Hepatocyte (in vitro differentiated cells): ENCODE measurements around the gene SH3GL3. TPM values are rescaled to one million over a fixed set of nuclear protein-coding genes. Genes with fewer than 3 reads are reported as not detected.

Experiments used
- DNase-seq: peaks from one replicate; pipeline ENCODE4 v3.0.0-alpha.2; 2016; ENCODE audit warnings: low spot score
- H2AFZ ChIP-seq: fragments of 200-600 bp; sonication (generic); 2 replicates; pipeline ENCODE4 v1.6.0; 2016; ENCODE audit warnings: antibody characterized with exemption, mild to moderate bottlenecking
- H3K27ac ChIP-seq: fragments of 200-600 bp; sonication (generic); 2 replicates; pipeline ENCODE4 v1.5.1; 2016; ENCODE audit warnings: mild to moderate bottlenecking
- H3K27me3 ChIP-seq: fragments of 200-600 bp; sonication (generic); 2 replicates; pipeline ENCODE4 v1.6.1; 2016
- H3K36me3 ChIP-seq: fragments of 200-600 bp; sonication (generic); replicated peaks from 2 replicates; pipeline ENCODE4 v1.5.1; 2016; ENCODE audit warnings: low read depth; ENCODE audit not compliant: insufficient read depth
- H3K4me1 ChIP-seq: fragments of 200-600 bp; sonication (generic); 2 replicates; pipeline ENCODE4 v1.5.1; 2016; ENCODE audit warnings: mild to moderate bottlenecking, moderate library complexity; ENCODE audit not compliant: insufficient read depth
- H3K4me2 ChIP-seq: fragments of 200-600 bp; sonication (generic); 2 replicates; pipeline ENCODE4 v1.6.0; 2016
- H3K4me3 ChIP-seq: fragments of 200-600 bp; sonication (generic); 2 replicates; pipeline ENCODE4 v1.5.1; 2016; ENCODE audit warnings: mild to moderate bottlenecking
- H3K79me2 ChIP-seq: fragments of 200-600 bp; sonication (generic); 2 replicates; pipeline ENCODE4 v1.6.0; 2017; ENCODE audit warnings: mild to moderate bottlenecking
- H3K9me2 ChIP-seq: fragments of 200-600 bp; sonication (generic); replicated peaks from 2 replicates; pipeline ENCODE4 v1.6.0; 2017; ENCODE audit warnings: mild to moderate bottlenecking; ENCODE audit not compliant: insufficient read depth
- H3K9me3 ChIP-seq: fragments of 200-600 bp; sonication (generic); 2 replicates; pipeline ENCODE4 v1.5.1; 2016; ENCODE audit warnings: low read depth, mild to moderate bottlenecking
- H4K20me1 ChIP-seq: fragments of 200-600 bp; sonication (generic); 2 replicates; pipeline ENCODE4 v1.6.0; 2016; ENCODE audit warnings: mild to moderate bottlenecking; ENCODE audit not compliant: insufficient read depth, poor library complexity, severe bottlenecking
- EZH2 ChIP-seq: fragments of 200-600 bp; sonication (generic); IDR thresholded peaks from 2 replicates; pipeline ENCODE4 v1.6.1; 2016; ENCODE audit warnings: antibody characterized with exemption, mild to moderate bottlenecking, borderline replicate concordance
- EZH2phosphoT487 ChIP-seq: fragments of 200-600 bp; sonication (generic); IDR thresholded peaks from one replicate; pipeline ENCODE4 v1.6.1; 2018; ENCODE audit warnings: antibody characterized with exemption, mild to moderate bottlenecking, low read depth, moderate library complexity; ENCODE audit not compliant: unreplicated experiment, severe bottlenecking
- WGBS: methylation state at CpG from one replicate; pipeline ENCODE4 v1.1.6; 2016; ENCODE audit warnings: low lambda C conversion rate; ENCODE audit errors: missing lambda C conversion rate; 5-methylcytosine and 5-hydroxymethylcytosine counted together
- polyA plus RNA-seq: library from polyadenylated mRNA; unstranded; fragments of >200 nt; fragmentation: Nextera tagmentation; extraction: Ambion mirVana; gene quantifications from 2 replicates; pipeline ENCODE4 v1.2.1, GENCODE V29; 2016
- total RNA-seq: library from RNA; depleted of rRNA; stranded (reverse); fragments of >200 nt; gene quantifications from 2 replicates; pipeline ENCODE4 v1.2.3, GENCODE V29; 2014
- TF ChIP-seq, protein P1 (sequence below): fragments of 200-600 bp; sonication (generic); IDR thresholded peaks from 2 replicates; pipeline ENCODE4 v1.5.1; 2016; ENCODE audit warnings: antibody characterized with exemption, mild to moderate bottlenecking; ENCODE audit not compliant: poor library complexity

Gene SH3GL3
- total and polyA plus RNA-seq, 2 experiments from 2014 or later, result 11.1 to 13.9 TPM

DNA sequence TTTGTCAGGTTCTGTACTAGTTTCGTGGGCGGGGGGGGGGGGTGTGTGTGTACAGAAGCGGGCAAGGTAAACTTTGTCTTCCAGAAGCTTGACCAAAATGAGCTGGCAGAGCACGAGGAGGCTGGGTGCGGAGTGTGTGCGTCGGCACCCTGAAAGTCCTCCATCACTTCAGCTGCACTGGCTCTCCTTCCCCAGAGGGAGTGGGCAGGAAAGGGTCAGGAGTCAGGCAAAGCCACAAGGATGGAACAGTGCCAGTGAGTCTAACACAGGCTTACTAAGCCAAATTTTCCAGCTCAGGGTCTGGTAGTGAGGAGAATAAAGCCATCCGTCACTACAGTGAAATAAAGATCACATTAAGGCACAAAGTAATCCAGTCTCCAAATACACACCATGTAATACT is 11.9 kb upstream of the SH3GL3 start:
- Histone ChIP-seq H3K36me3 (no peaks in the 10 kb centered on the region), H2AFZ (no peak overlapping the region), H3K79me2 (no peaks in the 10 kb centered on the region), H3K9me2 (no peaks in the 10 kb centered on the region), H3K9me3 (no peaks in the 10 kb centered on the region), H3K27ac (no peak overlapping the region), H4K20me1 (no peaks in the 10 kb centered on the region), H3K4me1 (no peaks in the 10 kb centered on the region), H3K4me3 (no peak overlapping the region), H3K4me2 (no peak overlapping the region), H3K27me3 (no peaks in the 10 kb centered on the region)
- TF ChIP-seq, protein P1, sequence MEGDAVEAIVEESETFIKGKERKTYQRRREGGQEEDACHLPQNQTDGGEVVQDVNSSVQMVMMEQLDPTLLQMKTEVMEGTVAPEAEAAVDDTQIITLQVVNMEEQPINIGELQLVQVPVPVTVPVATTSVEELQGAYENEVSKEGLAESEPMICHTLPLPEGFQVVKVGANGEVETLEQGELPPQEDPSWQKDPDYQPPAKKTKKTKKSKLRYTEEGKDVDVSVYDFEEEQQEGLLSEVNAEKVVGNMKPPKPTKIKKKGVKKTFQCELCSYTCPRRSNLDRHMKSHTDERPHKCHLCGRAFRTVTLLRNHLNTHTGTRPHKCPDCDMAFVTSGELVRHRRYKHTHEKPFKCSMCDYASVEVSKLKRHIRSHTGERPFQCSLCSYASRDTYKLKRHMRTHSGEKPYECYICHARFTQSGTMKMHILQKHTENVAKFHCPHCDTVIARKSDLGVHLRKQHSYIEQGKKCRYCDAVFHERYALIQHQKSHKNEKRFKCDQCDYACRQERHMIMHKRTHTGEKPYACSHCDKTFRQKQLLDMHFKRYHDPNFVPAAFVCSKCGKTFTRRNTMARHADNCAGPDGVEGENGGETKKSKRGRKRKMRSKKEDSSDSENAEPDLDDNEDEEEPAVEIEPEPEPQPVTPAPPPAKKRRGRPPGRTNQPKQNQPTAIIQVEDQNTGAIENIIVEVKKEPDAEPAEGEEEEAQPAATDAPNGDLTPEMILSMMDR, result no peak
- no peak for DNase-seq
- WGBS, result 65% methylated on average over 6 of the region's 8 CpGs

DNA sequence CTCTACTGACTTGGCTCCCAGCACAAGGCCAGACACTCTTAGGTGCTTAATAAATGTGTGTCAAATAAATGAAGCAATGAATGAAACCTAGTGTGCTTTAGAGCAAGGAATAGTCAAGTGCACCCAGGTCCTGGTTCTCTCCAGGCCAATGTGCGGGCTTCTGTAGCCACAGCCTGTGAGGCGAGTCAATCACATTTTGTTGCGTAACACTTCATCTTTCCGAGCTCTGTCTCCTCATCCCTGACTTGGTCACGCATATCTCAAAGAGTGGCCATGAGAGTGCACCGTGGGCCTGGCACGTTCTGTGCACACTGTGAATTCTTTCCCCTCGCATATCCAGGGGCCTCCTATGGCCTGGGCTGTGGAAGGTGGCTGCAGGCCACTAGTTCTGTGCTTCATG is 11.4 kb upstream of the SH3GL3 start:
- Histone ChIP-seq H2AFZ (no peak overlapping the region), H3K27ac (no peak overlapping the region), H3K9me2 (no peaks in the 10 kb centered on the region), H3K27me3 (no peaks in the 10 kb centered on the region), H3K4me2 (no peak overlapping the region), H3K4me1 (no peaks in the 10 kb centered on the region), H3K36me3 (no peaks in the 10 kb centered on the region), H3K4me3 (no peak overlapping the region), H4K20me1 (no peaks in the 10 kb centered on the region), H3K9me3 (no peaks in the 10 kb centered on the region), H3K79me2 (no peaks in the 10 kb centered on the region)
- DNase-seq, result no peak
- TF ChIP-seq EZH2, result no peak
- TF ChIP-seq, protein P1, result no peak
- TF ChIP-seq EZH2phosphoT487, result no peak
- 86% methylated on average over 8 of the region's 8 CpGs for WGBS

DNA sequence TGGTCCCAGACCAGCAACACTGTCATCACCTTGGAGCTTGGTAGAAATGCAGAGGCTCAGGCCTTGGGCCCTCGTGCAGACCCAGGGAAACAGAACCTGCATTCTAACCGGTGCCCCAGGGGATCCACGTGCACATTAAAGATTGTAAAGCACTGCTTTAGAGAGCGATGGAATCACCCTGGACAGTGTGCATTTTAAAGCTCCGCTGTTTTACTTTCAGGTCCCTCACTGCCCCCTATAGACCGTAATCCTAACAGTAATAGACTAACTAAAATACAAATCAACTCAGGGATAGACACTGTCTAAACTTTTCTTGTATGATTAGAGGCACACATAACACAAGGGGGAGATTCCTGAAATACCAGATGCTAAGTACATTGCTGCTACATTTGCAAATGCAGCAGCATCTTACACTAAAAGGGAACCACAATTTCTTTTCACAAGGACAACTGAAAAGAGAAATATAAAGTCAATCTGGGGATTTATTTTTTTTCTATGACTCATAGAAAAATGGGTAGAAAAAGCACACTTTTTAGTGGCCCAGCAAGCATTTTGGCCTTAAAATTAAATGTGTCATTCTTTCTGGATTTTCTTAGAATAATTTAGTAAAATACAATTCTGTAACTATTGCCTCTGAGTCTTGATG is 10.5 kb upstream of the SH3GL3 start:
- Histone ChIP-seq H3K36me3 (no peaks in the 10 kb centered on the region), H3K9me2 (no peaks in the 10 kb centered on the region), H3K4me1 (no peaks in the 10 kb centered on the region), H3K9me3 (no peaks in the 10 kb centered on the region), H3K27me3 (no peaks in the 10 kb centered on the region), H4K20me1 (no peaks in the 10 kb centered on the region), H3K4me2 (no peak overlapping the region), H3K4me3 (no peak overlapping the region), H3K27ac (no peak overlapping the region), H2AFZ (no peak overlapping the region), H3K79me2 (no peaks in the 10 kb centered on the region)
- peak; percentile 78 for DNase-seq
- no peak for TF ChIP-seq EZH2phosphoT487
- TF ChIP-seq EZH2, result no peak
- TF ChIP-seq, protein P1, result peak; percentile 60
- WGBS, result 15% methylated on average over 6 of the region's 6 CpGs
